Embryonic facial prominence (tissue), 1 donor: ENCODE data around the gene ACSL1.

Source experiments
- DNase-seq: peaks from one replicate; pipeline ENCODE4 v3.0.0-alpha.2; 2016; ENCODE audit errors: extremely low spot score

ACSL1 gene

GRCh38 chr4:184715526-184715925 is 110.2 kb downstream of the ACSL1 start:
- DNase-seq = no peak

GRCh38 chr4:184713887-184714286 is 111.9 kb downstream of the ACSL1 start:
- DNase-seq = no peak

GRCh38 chr4:184712322-184712721 is 113.4 kb downstream of the ACSL1 start:
- no peak for DNase-seq

- DNase-seq = no peak
These were observed 119.3 kb downstream of the ACSL1 start for GRCh38 chr4:184706453-184706852.

GRCh38 chr4:184705692-184706091 is 120.1 kb downstream of the ACSL1 start:
- no peak for DNase-seq
